Hepatocyte (in vitro differentiated cells): ENCODE data around the gene TAP1. TPM values are rescaled to one million over a fixed set of nuclear protein-coding genes. Genes with fewer than 3 reads are reported as not detected.

Source experiments
- DNase-seq: peaks from one replicate; pipeline ENCODE4 v3.0.0-alpha.2; 2016; ENCODE audit warnings: low spot score
- H2AFZ ChIP-seq: fragments of 200-600 bp; sonication (generic); 2 replicates; pipeline ENCODE4 v1.6.0; 2016; ENCODE audit warnings: antibody characterized with exemption, mild to moderate bottlenecking
- H3K27ac ChIP-seq: fragments of 200-600 bp; sonication (generic); 2 replicates; pipeline ENCODE4 v1.5.1; 2016; ENCODE audit warnings: mild to moderate bottlenecking
- H3K27me3 ChIP-seq: fragments of 200-600 bp; sonication (generic); 2 replicates; pipeline ENCODE4 v1.6.1; 2016
- H3K36me3 ChIP-seq: fragments of 200-600 bp; sonication (generic); replicated peaks from 2 replicates; pipeline ENCODE4 v1.5.1; 2016; ENCODE audit warnings: low read depth; ENCODE audit not compliant: insufficient read depth
- H3K4me1 ChIP-seq: fragments of 200-600 bp; sonication (generic); 2 replicates; pipeline ENCODE4 v1.5.1; 2016; ENCODE audit warnings: mild to moderate bottlenecking, moderate library complexity; ENCODE audit not compliant: insufficient read depth
- H3K4me2 ChIP-seq: fragments of 200-600 bp; sonication (generic); 2 replicates; pipeline ENCODE4 v1.6.0; 2016
- H3K4me3 ChIP-seq: fragments of 200-600 bp; sonication (generic); 2 replicates; pipeline ENCODE4 v1.5.1; 2016; ENCODE audit warnings: mild to moderate bottlenecking
- H3K79me2 ChIP-seq: fragments of 200-600 bp; sonication (generic); 2 replicates; pipeline ENCODE4 v1.6.0; 2017; ENCODE audit warnings: mild to moderate bottlenecking
- H3K9me2 ChIP-seq: fragments of 200-600 bp; sonication (generic); replicated peaks from 2 replicates; pipeline ENCODE4 v1.6.0; 2017; ENCODE audit warnings: mild to moderate bottlenecking; ENCODE audit not compliant: insufficient read depth
- H3K9me3 ChIP-seq: fragments of 200-600 bp; sonication (generic); 2 replicates; pipeline ENCODE4 v1.5.1; 2016; ENCODE audit warnings: low read depth, mild to moderate bottlenecking
- H4K20me1 ChIP-seq: fragments of 200-600 bp; sonication (generic); 2 replicates; pipeline ENCODE4 v1.6.0; 2016; ENCODE audit warnings: mild to moderate bottlenecking; ENCODE audit not compliant: insufficient read depth, poor library complexity, severe bottlenecking
- CTCF ChIP-seq: fragments of 200-600 bp; sonication (generic); IDR thresholded peaks from 2 replicates; pipeline ENCODE4 v1.5.1; 2016; ENCODE audit warnings: antibody characterized with exemption, mild to moderate bottlenecking; ENCODE audit not compliant: poor library complexity
- EZH2 ChIP-seq: fragments of 200-600 bp; sonication (generic); IDR thresholded peaks from 2 replicates; pipeline ENCODE4 v1.6.1; 2016; ENCODE audit warnings: antibody characterized with exemption, mild to moderate bottlenecking, borderline replicate concordance
- EZH2phosphoT487 ChIP-seq: fragments of 200-600 bp; sonication (generic); IDR thresholded peaks from one replicate; pipeline ENCODE4 v1.6.1; 2018; ENCODE audit warnings: antibody characterized with exemption, mild to moderate bottlenecking, low read depth, moderate library complexity; ENCODE audit not compliant: unreplicated experiment, severe bottlenecking
- WGBS: methylation state at CpG from one replicate; pipeline ENCODE4 v1.1.6; 2016; ENCODE audit warnings: low lambda C conversion rate; ENCODE audit errors: missing lambda C conversion rate; 5-methylcytosine and 5-hydroxymethylcytosine counted together
- polyA plus RNA-seq: library from polyadenylated mRNA; unstranded; fragments of >200 nt; fragmentation: Nextera tagmentation; extraction: Ambion mirVana; gene quantifications from 2 replicates; pipeline ENCODE4 v1.2.1, GENCODE V29; 2016
- total RNA-seq: library from RNA; depleted of rRNA; stranded (reverse); fragments of >200 nt; gene quantifications from 2 replicates; pipeline ENCODE4 v1.2.3, GENCODE V29; 2014

TAP1 gene
- total and polyA plus RNA-seq, 2 experiments from 2014 or later = 14.1 to 15.2 TPM

GRCh38 chr6:32890831-32891230 is 37.3 kb upstream of the TAP1 start:
- H2AFZ ChIP-seq = no peak overlapping the region
- WGBS = 58% methylated on average over 1 of the region's 1 CpG
- no peaks in the 10 kb centered on the region for H4K20me1 ChIP-seq
- H3K36me3 ChIP-seq = no peaks in the 10 kb centered on the region
- no peak for TF ChIP-seq EZH2
- no peaks in the 10 kb centered on the region for H3K9me3 ChIP-seq
- no peak overlapping the region for H3K27ac ChIP-seq
- no peak overlapping the region for H3K4me2 ChIP-seq
- peaks cover 10% of the 10 kb centered on the region for H3K4me1 ChIP-seq
- peaks cover 6% of the 10 kb centered on the region for H3K27me3 ChIP-seq
- peaks cover 11% of the 10 kb centered on the region for H3K79me2 ChIP-seq
- DNase-seq = no peak
- no peaks in the 10 kb centered on the region for H3K9me2 ChIP-seq
- H3K4me3 ChIP-seq = no peak overlapping the region

- H3K9me3 ChIP-seq = no peaks in the 10 kb centered on the region
- no peak overlapping the region for H3K4me3 ChIP-seq
- H3K9me2 ChIP-seq = no peaks in the 10 kb centered on the region
- H2AFZ ChIP-seq = no peak overlapping the region
- H3K4me1 ChIP-seq = peaks cover 5% of the 10 kb centered on the region
- H3K36me3 ChIP-seq = no peaks in the 10 kb centered on the region
- H3K79me2 ChIP-seq = peaks cover 3% of the 10 kb centered on the region
- no peak overlapping the region for H3K4me2 ChIP-seq
- whole genome bisulfite sequencing = 74% methylated on average over 1 of the region's 1 CpG
- no peak overlapping the region for H3K27ac ChIP-seq
- TF ChIP-seq CTCF = no peak
- TF ChIP-seq EZH2 = no peak
- no peak for TF ChIP-seq EZH2phosphoT487
- H3K27me3 ChIP-seq = peaks cover 6% of the 10 kb centered on the region
- H4K20me1 ChIP-seq = no peaks in the 10 kb centered on the region
- DNase-seq = no peak
Observed at GRCh38 chr6:32889533-32889932, 36.0 kb upstream of the TAP1 start.

- TF ChIP-seq CTCF = no peak
- no peak for TF ChIP-seq EZH2
- TF ChIP-seq EZH2phosphoT487 = no peak
- peaks cover 6% of the 10 kb centered on the region for H3K27me3 ChIP-seq
- no peaks in the 10 kb centered on the region for H3K9me2 ChIP-seq
- no peaks in the 10 kb centered on the region for H3K9me3 ChIP-seq
- H3K27ac ChIP-seq = no peak overlapping the region
- no peaks in the 10 kb centered on the region for H4K20me1 ChIP-seq
- H3K4me1 ChIP-seq = peaks cover 5% of the 10 kb centered on the region
- no peak overlapping the region for H3K4me2 ChIP-seq
- H3K79me2 ChIP-seq = peaks cover 3% of the 10 kb centered on the region
- no peaks in the 10 kb centered on the region for H3K36me3 ChIP-seq
- no peak overlapping the region for H2AFZ ChIP-seq
- 92% methylated on average over 2 of the region's 2 CpGs for WGBS
- no peak for DNase-seq
- no peak overlapping the region for H3K4me3 ChIP-seq
Observed at GRCh38 chr6:32888576-32888975, 35.1 kb upstream of the TAP1 start.

- H3K9me2 ChIP-seq = no peaks in the 10 kb centered on the region
- TF ChIP-seq EZH2phosphoT487 (no peak), CTCF (no peak), EZH2 (no peak)
- DNase-seq = no peak
- no peak overlapping the region for H2AFZ ChIP-seq
- no peak overlapping the region for H3K27ac ChIP-seq
- H3K4me2 ChIP-seq = no peak overlapping the region
- no peaks in the 10 kb centered on the region for H3K4me1 ChIP-seq
- H3K79me2 ChIP-seq = no peaks in the 10 kb centered on the region
- H3K36me3 ChIP-seq = no peaks in the 10 kb centered on the region
- H3K4me3 ChIP-seq = no peak overlapping the region
- no peaks in the 10 kb centered on the region for H4K20me1 ChIP-seq
- peaks cover 6% of the 10 kb centered on the region for H3K27me3 ChIP-seq
- H3K9me3 ChIP-seq = no peaks in the 10 kb centered on the region
- 85% methylated on average over 5 of the region's 5 CpGs for WGBS
Observed at GRCh38 chr6:32887616-32888015, 34.1 kb upstream of the TAP1 start.
